HCT116 (cell line): ENCODE results near the gene MED10.

Experiments
- ATF3 ChIP-seq: IDR thresholded peaks from 2 replicates; pipeline ENCODE4 v1.6.1; 2012
- CTCF ChIP-seq, 3 experiments: fragments of 200-600 bp in 1 of 3; sonication (generic) in 1 of 3; IDR thresholded peaks in 2 of 3; conservative IDR thresholded peaks in 1 of 3; 2 replicates each; pipeline ENCODE4 v1.5.1; 2012 to 2017; ENCODE audit warnings: low read depth in 2 of 3, low read length in 2 of 3, antibody characterized with exemption in 1 of 3, borderline replicate concordance in 1 of 3, control low read depth in 1 of 3, mild to moderate bottlenecking in 1 of 3, mixed read lengths in 1 of 3, mixed run types in 1 of 3, moderate library complexity in 1 of 3; ENCODE audit not compliant: insufficient read depth in 1 of 3
- FOSL1 ChIP-seq: IDR thresholded peaks from 2 replicates; pipeline ENCODE4 v1.6.1; 2012; ENCODE audit warnings: low read depth
- POLR2A ChIP-seq: IDR thresholded peaks from 2 replicates; pipeline ENCODE4 v1.7.0; 2011; ENCODE audit warnings: borderline replicate concordance; ENCODE audit not compliant: insufficient read depth, insufficient read length; ENCODE audit errors: extremely low read depth
- POLR2AphosphoS5 ChIP-seq: IDR thresholded peaks from 2 replicates; pipeline ENCODE4 v1.6.1; 2011; ENCODE audit warnings: mild to moderate bottlenecking, low read depth, low read length, moderate library complexity
- YY1 ChIP-seq: IDR thresholded peaks from 2 replicates; pipeline ENCODE4 v1.6.1; 2011; ENCODE audit warnings: low read length, low read depth, moderate library complexity, mild to moderate bottlenecking; ENCODE audit not compliant: insufficient replicate concordance; ENCODE audit errors: extremely low read depth
- ZFX ChIP-seq: fragments of 450-650 bp; IDR thresholded peaks from 2 replicates; pipeline ENCODE4 v1.6.1; 2017
- ZNF274 ChIP-seq: fragments of 200-500 bp; sonication (Bioruptor generic); IDR thresholded peaks from 2 replicates; pipeline ENCODE4 v1.6.1; 2014; ENCODE audit warnings: mild to moderate bottlenecking, low read depth, low read length, inconsistent platforms

DNA sequence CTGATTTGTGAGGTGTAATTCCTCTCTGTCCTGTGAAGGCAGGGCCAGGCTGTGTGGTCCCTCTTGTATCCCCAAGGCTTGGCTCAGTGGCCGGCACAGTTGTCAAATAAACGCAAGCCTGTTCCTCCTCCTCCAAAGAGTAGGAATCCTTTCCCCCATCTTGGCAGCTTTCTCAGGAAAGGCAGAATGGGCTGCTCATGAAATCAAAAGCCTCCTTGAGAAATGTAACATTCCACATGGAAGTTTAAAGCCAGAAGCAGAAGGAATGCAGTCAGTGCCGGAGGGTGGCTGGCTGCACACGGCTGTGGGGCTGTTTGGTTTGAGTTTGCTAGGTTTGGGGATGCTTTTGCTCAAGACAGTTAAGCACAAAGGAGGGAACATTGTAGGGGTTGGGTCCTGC is 34.5 kb upstream of the MED10 start:
- no peak for TF ChIP-seq ATF3
- TF ChIP-seq CTCF (IDR thresholded peaks at IDR 0.05 in 2 of 3, conservative IDR thresholded peaks at IDR 0.05 in 1 of 3; ENCODE audit: borderline replicate concordance in 1 of 3, insufficient read depth in 1 of 3, low read depth in 2 of 3, low read length in 2 of 3): no peak
- no peak for TF ChIP-seq ZNF274
- no peak for TF ChIP-seq POLR2A
- TF ChIP-seq FOSL1: no peak
- TF ChIP-seq POLR2AphosphoS5: no peak
- no peak for TF ChIP-seq YY1
- TF ChIP-seq ZFX: no peak
